ENCODE results near the gene MBD3L2.

GRCh38 chr19:7063339-7063738 is 14.2 kb downstream of the MBD3L2 start:
- TF ChIP-seq, protein P1, sequence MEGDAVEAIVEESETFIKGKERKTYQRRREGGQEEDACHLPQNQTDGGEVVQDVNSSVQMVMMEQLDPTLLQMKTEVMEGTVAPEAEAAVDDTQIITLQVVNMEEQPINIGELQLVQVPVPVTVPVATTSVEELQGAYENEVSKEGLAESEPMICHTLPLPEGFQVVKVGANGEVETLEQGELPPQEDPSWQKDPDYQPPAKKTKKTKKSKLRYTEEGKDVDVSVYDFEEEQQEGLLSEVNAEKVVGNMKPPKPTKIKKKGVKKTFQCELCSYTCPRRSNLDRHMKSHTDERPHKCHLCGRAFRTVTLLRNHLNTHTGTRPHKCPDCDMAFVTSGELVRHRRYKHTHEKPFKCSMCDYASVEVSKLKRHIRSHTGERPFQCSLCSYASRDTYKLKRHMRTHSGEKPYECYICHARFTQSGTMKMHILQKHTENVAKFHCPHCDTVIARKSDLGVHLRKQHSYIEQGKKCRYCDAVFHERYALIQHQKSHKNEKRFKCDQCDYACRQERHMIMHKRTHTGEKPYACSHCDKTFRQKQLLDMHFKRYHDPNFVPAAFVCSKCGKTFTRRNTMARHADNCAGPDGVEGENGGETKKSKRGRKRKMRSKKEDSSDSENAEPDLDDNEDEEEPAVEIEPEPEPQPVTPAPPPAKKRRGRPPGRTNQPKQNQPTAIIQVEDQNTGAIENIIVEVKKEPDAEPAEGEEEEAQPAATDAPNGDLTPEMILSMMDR (conservative IDR thresholded peaks at IDR 0.05), result no peak
- TF ChIP-seq EZH2 (IDR thresholded peaks at IDR 0.05; ENCODE audit: low read depth), result no peak
